Activated CD8-positive, alpha-beta memory T cell treated with anti-CD3 and anti-CD28 coated beads, Interleukin-2, amount 50 U/mL, for 48 hours (primary cell): ENCODE results near the gene BRIP1.
"Not testable (repeated sequence)": the region's sequence is repeated elsewhere in the genome, so short reads cannot be mapped to it uniquely, and the experiment has no call there.

ENCODE experiments used
- DNase-seq: peaks from one replicate; pipeline ENCODE4 v3.0.0-alpha.2; 2020

The BRIP1 gene

GRCh38 chr17:61826866-61827265 is 36.5 kb downstream of the BRIP1 start:
- not testable (repeated sequence) for DNase-seq

DNA sequence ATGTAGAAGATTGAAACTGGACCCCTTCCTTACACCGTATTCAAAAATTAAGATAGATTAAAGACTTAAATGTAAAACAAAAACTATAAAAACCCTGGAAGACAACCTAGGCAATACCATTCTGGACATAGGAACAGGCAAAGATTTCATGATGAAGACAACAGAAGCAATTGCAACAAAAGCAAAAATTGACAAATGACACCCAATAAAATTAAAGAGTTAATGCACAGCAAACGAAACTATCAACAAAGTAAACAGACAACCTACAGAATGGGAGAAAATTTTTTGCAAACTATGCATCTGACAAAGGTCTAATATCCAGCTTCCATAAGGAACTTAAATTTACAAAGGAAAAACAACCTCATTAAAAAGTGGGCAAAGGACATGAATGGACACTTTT is 37.1 kb downstream of the BRIP1 start:
- DNase-seq: not testable (repeated sequence)

- DNase-seq: no peak
Observed at GRCh38 chr17:61825448-61826137, 37.7 kb downstream of the BRIP1 start.

DNA sequence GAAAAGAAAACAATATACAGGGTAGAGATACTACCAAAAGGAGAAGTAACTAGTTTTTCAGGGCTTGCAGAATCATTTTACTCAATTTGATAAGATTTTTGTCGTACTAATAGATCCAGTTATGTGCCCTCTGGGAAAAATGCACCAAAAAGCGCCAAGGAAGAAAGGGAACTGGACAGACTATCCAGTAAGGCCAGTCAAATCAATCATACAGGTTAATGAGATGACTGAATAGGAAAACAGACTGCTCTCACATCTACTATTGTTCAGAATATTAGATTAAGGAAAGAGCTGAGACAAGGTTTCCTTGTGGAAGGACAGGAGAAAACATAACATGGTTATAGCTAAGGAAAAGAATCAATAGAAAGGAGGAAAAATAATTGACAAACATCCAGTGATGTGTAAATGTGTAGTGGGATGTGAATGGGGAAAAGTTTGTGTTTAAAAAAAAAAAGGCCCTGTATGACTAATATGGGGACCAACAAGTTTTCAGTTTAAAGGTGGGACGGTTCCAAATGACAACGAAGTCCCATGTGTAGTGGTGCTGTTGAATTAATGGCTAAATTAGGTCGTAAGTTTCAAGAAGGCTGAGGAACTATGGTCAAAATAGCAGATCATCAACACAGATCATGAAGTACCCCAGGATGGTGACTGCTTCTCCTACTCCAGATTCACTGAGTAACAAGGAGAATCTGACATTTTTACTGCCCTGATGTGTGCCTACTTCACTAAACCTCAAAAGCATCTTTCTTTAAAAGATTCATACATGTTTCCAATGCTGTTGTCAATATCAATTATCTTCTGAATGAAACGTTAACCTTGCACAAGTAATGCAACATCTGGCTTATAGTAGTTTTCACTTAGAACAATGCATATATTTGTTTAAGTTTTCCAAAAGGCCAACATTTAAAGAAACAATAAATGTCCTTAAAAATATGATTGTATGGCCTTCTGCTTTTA is 40.7 kb downstream of the BRIP1 start:
- no peak for DNase-seq

GRCh38 chr17:61821655-61822054 is 41.7 kb downstream of the BRIP1 start:
- no peak for DNase-seq

- DNase-seq: not testable (repeated sequence)
Observed at GRCh38 chr17:61819265-61819664, 44.1 kb downstream of the BRIP1 start.

DNA sequence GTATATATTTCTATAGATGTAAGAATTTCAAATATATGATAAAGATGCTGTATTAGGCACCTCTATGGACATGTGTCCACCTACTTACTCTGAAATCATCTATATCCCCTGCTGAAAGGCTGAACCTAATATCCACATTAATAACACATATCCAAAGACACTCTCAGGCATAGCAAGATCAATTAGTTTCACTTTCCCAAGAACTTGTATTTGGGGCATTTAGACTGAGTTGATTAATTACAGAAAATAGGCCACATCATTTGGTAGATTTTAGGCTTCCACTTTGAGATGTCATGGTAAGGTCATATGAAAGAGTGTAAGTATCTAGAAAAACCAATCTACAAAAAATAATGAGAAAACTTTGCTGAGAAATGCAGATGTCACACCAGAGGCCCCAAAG is 45.1 kb downstream of the BRIP1 start:
- DNase-seq: no peak

- no peak for DNase-seq
Observed at GRCh38 chr17:61817452-61817851, 45.9 kb downstream of the BRIP1 start.

GRCh38 chr17:61816538-61816937 is 46.8 kb downstream of the BRIP1 start:
- DNase-seq: no peak

DNA sequence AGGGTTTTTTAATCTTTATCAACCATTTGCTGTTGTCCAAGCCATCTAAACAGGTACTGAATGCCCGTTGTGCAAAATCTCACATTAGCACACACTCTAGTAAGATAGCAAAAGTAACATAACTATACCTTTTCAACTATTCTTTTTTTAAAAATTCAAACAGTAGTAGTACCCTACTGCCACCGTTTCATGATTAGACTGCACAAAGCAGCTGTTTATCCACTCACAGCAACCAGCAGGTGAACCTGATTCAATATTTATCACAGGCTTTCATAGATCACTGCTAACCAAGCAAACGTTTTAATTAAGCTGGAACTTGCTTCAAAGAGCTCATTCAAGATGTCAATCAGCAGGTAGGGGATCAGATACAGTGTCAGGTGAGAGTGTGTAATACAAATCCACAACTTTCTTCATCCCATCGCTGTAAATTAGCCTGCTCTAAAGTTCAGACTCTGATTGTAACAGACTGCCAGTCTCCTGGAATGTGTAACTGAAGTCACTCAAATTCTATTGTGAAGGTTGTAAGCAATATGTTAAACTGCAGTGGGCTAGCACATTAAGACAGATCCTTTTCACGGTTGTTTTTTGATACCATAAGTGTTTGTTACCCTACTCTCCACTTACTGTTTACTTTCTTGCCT is 47.3 kb downstream of the BRIP1 start:
- no peak for DNase-seq

GRCh38 chr17:61814485-61814884 is 48.8 kb downstream of the BRIP1 start:
- no peak for DNase-seq

DNA sequence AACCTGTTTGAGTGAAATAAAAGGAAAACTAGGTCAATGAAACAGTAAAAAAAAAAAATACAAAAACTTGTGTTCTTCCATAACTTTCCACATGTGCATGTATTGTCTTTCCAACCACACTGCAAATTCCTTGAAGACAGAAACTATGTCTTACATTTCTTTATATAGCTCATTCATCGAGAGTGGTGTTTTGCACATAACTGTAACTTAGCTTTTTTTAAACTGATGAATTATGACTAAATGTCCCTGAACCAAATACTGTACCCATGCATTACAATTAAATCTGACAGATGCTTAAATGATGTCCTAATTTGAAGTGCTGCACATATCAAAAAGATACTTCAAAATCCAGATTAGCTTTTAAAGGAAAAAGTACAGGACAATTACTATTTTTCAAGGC is 50.1 kb downstream of the BRIP1 start:
- no peak for DNase-seq

GRCh38 chr17:61812747-61813146 is 50.6 kb downstream of the BRIP1 start:
- DNase-seq: no peak

GRCh38 chr17:61809816-61810392 is 53.4 kb downstream of the BRIP1 start:
- no peak for DNase-seq

- no peak for DNase-seq
Observed at GRCh38 chr17:61808442-61808841, 54.9 kb downstream of the BRIP1 start.

DNA sequence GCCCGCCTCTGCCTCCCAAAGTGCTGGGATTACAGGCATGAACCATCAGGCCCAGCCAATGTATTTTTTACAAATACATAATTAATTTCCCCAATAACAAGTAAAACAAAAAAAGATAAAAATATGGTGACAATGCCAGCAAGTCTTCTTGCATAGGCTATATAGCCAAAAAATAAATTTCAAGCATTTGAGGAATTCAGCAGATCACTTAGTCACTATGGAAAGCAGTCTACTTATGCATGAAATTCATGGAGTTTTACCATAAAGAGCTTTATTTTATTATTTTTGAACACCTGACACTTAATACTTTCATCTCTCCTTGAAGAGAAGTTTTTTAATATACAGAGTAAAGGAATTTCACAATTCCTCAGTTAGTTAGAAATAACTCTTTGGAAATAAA is 56.4 kb downstream of the BRIP1 start:
- DNase-seq: no peak

DNA sequence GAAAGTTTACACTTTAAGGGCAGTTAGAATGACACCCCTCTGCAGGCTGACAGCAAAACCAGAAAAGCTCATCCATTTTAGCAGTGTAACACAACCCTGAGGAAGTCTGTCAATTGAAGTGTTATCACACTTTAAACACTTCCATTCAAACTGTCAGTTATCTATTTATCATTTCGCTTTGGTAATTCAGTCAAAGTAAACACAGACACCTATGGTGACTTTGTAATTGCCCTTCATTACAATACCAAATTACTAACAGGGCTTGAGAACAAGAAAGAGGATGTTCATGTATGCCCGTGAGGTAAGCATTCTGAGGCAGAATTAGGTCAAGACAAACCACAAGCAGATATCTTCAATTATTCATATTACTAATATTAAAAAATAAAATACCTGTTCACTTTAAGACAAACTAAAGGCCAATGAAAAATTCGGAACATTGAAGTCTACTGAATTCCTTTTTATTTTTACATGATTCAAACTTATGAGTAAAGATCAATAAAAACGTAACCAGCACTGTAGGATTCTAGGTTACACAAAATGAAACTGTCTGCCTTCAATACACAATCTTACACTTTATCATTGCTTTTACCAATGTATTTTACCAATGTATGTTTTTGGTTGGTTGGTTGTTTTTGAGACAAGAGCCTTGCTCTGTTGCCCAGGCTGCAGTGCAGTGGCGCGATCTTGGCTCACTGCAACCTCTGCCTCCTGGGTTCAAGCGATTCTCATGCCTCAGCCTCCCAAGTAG is 57.1 kb downstream of the BRIP1 start:
- no peak for DNase-seq

- no peak for DNase-seq
Observed at GRCh38 chr17:61805399-61805798, 57.9 kb downstream of the BRIP1 start.

DNA sequence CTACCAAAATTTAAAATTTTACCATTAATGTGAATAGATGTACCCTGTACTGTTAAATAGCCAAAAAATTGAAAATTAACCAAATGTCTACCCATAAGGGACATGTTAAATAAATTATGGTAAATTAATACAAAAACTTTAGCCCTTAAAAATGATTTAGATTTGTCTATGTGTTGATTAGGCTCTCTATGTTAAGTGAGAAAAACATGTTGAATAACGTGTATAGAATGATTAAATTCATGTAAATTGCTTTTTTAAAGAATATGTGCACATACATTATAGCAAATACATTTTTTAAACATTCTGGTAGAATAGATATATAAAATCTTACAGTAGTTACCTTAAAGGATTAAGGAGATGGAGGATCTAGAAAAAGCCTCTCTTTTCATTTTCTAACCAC is 59.5 kb downstream of the BRIP1 start:
- DNase-seq: no peak

DNA sequence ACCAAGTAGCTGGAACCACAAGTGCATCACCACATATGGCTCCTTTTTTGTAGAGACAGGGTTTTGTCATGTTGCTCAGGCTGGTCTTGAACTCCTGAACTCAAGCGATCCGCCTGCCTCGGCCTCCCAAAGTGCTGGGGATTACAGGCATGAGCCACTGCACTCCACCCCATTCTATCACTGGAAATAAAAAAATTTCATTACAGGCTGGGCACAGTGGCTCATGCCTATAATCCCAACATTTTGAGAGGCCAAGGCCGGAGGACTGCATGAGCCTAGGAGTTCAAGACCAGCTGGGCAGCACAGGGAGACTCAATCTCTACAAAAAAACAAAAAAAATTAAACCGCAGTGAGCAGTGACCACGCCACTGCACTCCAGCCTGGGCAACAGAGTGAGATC is 60.1 kb downstream of the BRIP1 start:
- no peak for DNase-seq

GRCh38 chr17:61799812-61800484 is 63.4 kb downstream of the BRIP1 start:
- no peak for DNase-seq

DNA sequence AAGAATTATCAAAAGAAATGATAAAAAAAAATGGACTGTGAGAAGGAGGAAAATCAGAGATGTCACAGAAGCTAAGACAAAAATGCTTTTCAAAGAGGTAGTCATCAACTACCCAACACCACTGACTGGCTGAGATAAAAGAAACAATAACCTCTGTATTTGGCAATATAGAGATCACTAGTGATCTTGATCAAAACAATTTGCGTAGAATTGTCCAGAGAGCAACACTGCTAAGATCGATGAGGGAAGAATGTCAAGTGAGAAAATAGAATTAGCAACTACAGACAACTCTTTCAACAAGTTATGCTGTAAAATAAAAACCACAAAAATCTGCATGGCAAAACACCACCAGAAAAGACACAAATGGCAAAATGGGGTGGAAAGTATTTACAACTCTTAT is 66.0 kb downstream of the BRIP1 start:
- no peak for DNase-seq
